Neural progenitor cell (in vitro differentiated cells): ENCODE measurements around the gene SPAG6. TPM values are rescaled to one million over a fixed set of nuclear protein-coding genes. Genes with fewer than 3 reads are reported as not detected.

Source experiments
- DNase-seq: peaks from one replicate; pipeline ENCODE4 v3.0.0-alpha.2; 2016; ENCODE audit warnings: low spot score
- H2AFZ ChIP-seq: fragments of 200-600 bp; sonication (generic); replicated peaks from 2 replicates; pipeline ENCODE4 v1.6.1; 2016; ENCODE audit warnings: antibody characterized with exemption
- H3F3A ChIP-seq: fragments of 200-600 bp; sonication (generic); 2 replicates; pipeline ENCODE4 v1.6.1; 2016; ENCODE audit warnings: antibody characterized with exemption, low read depth
- H3K27ac ChIP-seq: fragments of 200-600 bp; sonication (generic); 2 replicates; pipeline ENCODE4 v1.5.1; 2016; ENCODE audit warnings: mild to moderate bottlenecking
- H3K27me3 ChIP-seq: fragments of 200-600 bp; sonication (generic); 2 replicates; pipeline ENCODE4 v1.6.1; 2016; ENCODE audit warnings: mild to moderate bottlenecking, moderate library complexity
- H3K36me3 ChIP-seq: fragments of 200-600 bp; sonication (generic); 2 replicates; pipeline ENCODE4 v1.5.1; 2016
- H3K4me1 ChIP-seq: fragments of 200-600 bp; sonication (generic); 2 replicates; pipeline ENCODE4 v1.6.1; 2016; ENCODE audit warnings: mixed run types
- H3K4me2 ChIP-seq: fragments of 200-600 bp; sonication (generic); 2 replicates; pipeline ENCODE4 v1.6.1; 2016
- H3K4me3 ChIP-seq: fragments of 200-600 bp; sonication (generic); 2 replicates; pipeline ENCODE4 v1.5.1; 2016
- H3K79me2 ChIP-seq: fragments of 200-600 bp; sonication (generic); 2 replicates; pipeline ENCODE4 v1.6.1; 2016; ENCODE audit warnings: low read depth
- H3K9ac ChIP-seq: fragments of 200-600 bp; sonication (generic); 2 replicates; pipeline ENCODE4 v1.6.1; 2016
- H3K9me3 ChIP-seq: fragments of 200-600 bp; sonication (generic); 2 replicates; pipeline ENCODE4 v1.5.1; 2016; ENCODE audit warnings: low read depth
- H4K20me1 ChIP-seq: fragments of 200-600 bp; sonication (generic); 2 replicates; pipeline ENCODE4 v1.6.1; 2016; ENCODE audit warnings: low read depth
- H3K27ac Mint-ChIP-seq: 3 replicates; pipeline ENCODE4 v1.8.0; 2021; ENCODE audit warnings: mixed read lengths
- H3K27me3 Mint-ChIP-seq: 2 replicates; pipeline ENCODE4 v1.8.0; 2022; ENCODE audit warnings: low read depth, mild to moderate bottlenecking, inconsistent platforms, moderate library complexity, mixed read lengths; ENCODE audit not compliant: insufficient read depth
- H3K36me3 Mint-ChIP-seq: 3 replicates; pipeline ENCODE4 v1.8.0; 2021; ENCODE audit warnings: mixed read lengths
- H3K4me1 Mint-ChIP-seq: 3 replicates; pipeline ENCODE4 v1.8.0; 2021; ENCODE audit warnings: mixed read lengths
- H3K4me3 Mint-ChIP-seq: 3 replicates; pipeline ENCODE4 v1.8.0; 2021; ENCODE audit warnings: mild to moderate bottlenecking, moderate library complexity, mixed read lengths
- H3K9me3 Mint-ChIP-seq: 3 replicates; pipeline ENCODE4 v1.8.0; 2020; ENCODE audit warnings: mixed read lengths
- CTCF ChIP-seq: fragments of 200-600 bp; sonication (generic); IDR thresholded peaks from 2 replicates; pipeline ENCODE4 v1.5.1; 2017; ENCODE audit warnings: antibody characterized with exemption, mild to moderate bottlenecking
- EZH2 ChIP-seq: fragments of 200-600 bp; sonication (generic); IDR thresholded peaks from 2 replicates; pipeline ENCODE4 v1.6.1; 2017; ENCODE audit warnings: antibody characterized with exemption, mild to moderate bottlenecking, moderate library complexity
- EZH2phosphoT487 ChIP-seq: fragments of 200-600 bp; sonication (generic); IDR thresholded peaks from 2 replicates; pipeline ENCODE4 v1.6.1; 2017; ENCODE audit warnings: antibody characterized with exemption
- total RNA-seq: library from RNA; depleted of rRNA; stranded (reverse); fragments of >200 nt; gene quantifications from 2 replicates; pipeline ENCODE4 v1.2.3, GENCODE V29; 2015; ENCODE audit warnings: low replicate concordance

SPAG6 gene
- total RNA-seq, 1 donor from 2014 or later = 0.71 TPM

- Mint-ChIP-seq H3K36me3 (peaks cover 5% of the 10 kb centered on the region), H3K4me3 (peak overlapping the region; percentile 90), H3K27ac (no peak overlapping the region), H3K9me3 (peaks cover 6% of the 10 kb centered on the region), H3K27me3 (peaks cover 42% of the 10 kb centered on the region), H3K4me1 (peaks cover 57% of the 10 kb centered on the region)
- Histone ChIP-seq H3F3A (peaks cover 63% of the 10 kb centered on the region), H3K4me3 (peak overlapping the region; percentile 81), H3K4me1 (peaks cover 24% of the 10 kb centered on the region), H3K27ac (no peak overlapping the region), H3K4me2 (peak overlapping the region; percentile 74), H4K20me1 (peaks cover 66% of the 10 kb centered on the region), H3K9ac (no peak overlapping the region), H2AFZ (peak overlapping the region; percentile 74), H3K36me3 (no peaks in the 10 kb centered on the region), H3K27me3 (peaks cover 77% of the 10 kb centered on the region), H3K79me2 (peaks cover 32% of the 10 kb centered on the region), H3K9me3 (no peaks in the 10 kb centered on the region)
- TF ChIP-seq EZH2phosphoT487 (no peak), CTCF (no peak), EZH2 (no peak)
- DNase-seq = peak; percentile 94
Observed at GRCh38 chr10:22321156-22321923, 24.0 kb upstream of the SPAG6 start.

GRCh38 chr10:22321924-22322640, 23.2 kb upstream of the SPAG6 start:
- Histone ChIP-seq H3K4me1 (peaks cover 22% of the 10 kb centered on the region), H3K79me2 (peaks cover 32% of the 10 kb centered on the region), H3K27me3 (peaks cover 83% of the 10 kb centered on the region), H3K36me3 (no peaks in the 10 kb centered on the region), H3K27ac (no peak overlapping the region), H3K4me2 (peak overlapping the region; percentile 88), H3K9me3 (no peaks in the 10 kb centered on the region), H3K4me3 (peak overlapping the region; percentile 73), H3F3A (peaks cover 58% of the 10 kb centered on the region), H2AFZ (no peak overlapping the region), H3K9ac (peak overlapping the region; percentile 31), H4K20me1 (peaks cover 72% of the 10 kb centered on the region)
- H3K27me3 Mint-ChIP-seq = peaks cover 42% of the 10 kb centered on the region
- TF ChIP-seq EZH2phosphoT487 = peak; percentile 100
- TF ChIP-seq EZH2 = peak; percentile 100
- TF ChIP-seq CTCF = no peak
- H3K27ac Mint-ChIP-seq = peak overlapping the region; percentile 94
- peaks cover 5% of the 10 kb centered on the region for H3K36me3 Mint-ChIP-seq
- peak overlapping the region; percentile 98 for H3K4me3 Mint-ChIP-seq
- DNase-seq = peak; percentile 70
- H3K9me3 Mint-ChIP-seq = peaks cover 6% of the 10 kb centered on the region
- peaks cover 58% of the 10 kb centered on the region for H3K4me1 Mint-ChIP-seq

GRCh38 chr10:22322641-22323160, 22.6 kb upstream of the SPAG6 start:
- peaks cover 40% of the 10 kb centered on the region for H3K27me3 Mint-ChIP-seq
- H3K27ac Mint-ChIP-seq = peak overlapping the region; percentile 94
- peak overlapping the region; percentile 98 for H3K4me3 Mint-ChIP-seq
- no peak for DNase-seq
- peaks cover 52% of the 10 kb centered on the region for H3F3A ChIP-seq
- H4K20me1 ChIP-seq = peaks cover 67% of the 10 kb centered on the region
- no peaks in the 10 kb centered on the region for H3K9me3 ChIP-seq
- peaks cover 83% of the 10 kb centered on the region for H3K27me3 ChIP-seq
- no peak overlapping the region for H3K27ac ChIP-seq
- peak; percentile 99 for TF ChIP-seq EZH2
- no peak for TF ChIP-seq CTCF
- TF ChIP-seq EZH2phosphoT487 = peak; percentile 95
- H3K4me3 ChIP-seq = peak overlapping the region; percentile 73
- peaks cover 32% of the 10 kb centered on the region for H3K79me2 ChIP-seq
- no peak overlapping the region for H2AFZ ChIP-seq
- H3K36me3 Mint-ChIP-seq = peaks cover 8% of the 10 kb centered on the region
- peak overlapping the region; percentile 88 for H3K4me2 ChIP-seq
- H3K9me3 Mint-ChIP-seq = peaks cover 6% of the 10 kb centered on the region
- peaks cover 17% of the 10 kb centered on the region for H3K4me1 ChIP-seq
- H3K4me1 Mint-ChIP-seq = peaks cover 55% of the 10 kb centered on the region
- H3K9ac ChIP-seq = no peak overlapping the region
- no peaks in the 10 kb centered on the region for H3K36me3 ChIP-seq
